NCI-H1105 treated with DMSO at 0.1 percent for 48 hours (cell line): Measurements from ENCODE around the gene ERICH6.

Experiments
- DNase-seq: peaks from one replicate; lab custom pipeline; 2025; lab: John Stamatoyannopoulos, UW

Gene ERICH6

DNA sequence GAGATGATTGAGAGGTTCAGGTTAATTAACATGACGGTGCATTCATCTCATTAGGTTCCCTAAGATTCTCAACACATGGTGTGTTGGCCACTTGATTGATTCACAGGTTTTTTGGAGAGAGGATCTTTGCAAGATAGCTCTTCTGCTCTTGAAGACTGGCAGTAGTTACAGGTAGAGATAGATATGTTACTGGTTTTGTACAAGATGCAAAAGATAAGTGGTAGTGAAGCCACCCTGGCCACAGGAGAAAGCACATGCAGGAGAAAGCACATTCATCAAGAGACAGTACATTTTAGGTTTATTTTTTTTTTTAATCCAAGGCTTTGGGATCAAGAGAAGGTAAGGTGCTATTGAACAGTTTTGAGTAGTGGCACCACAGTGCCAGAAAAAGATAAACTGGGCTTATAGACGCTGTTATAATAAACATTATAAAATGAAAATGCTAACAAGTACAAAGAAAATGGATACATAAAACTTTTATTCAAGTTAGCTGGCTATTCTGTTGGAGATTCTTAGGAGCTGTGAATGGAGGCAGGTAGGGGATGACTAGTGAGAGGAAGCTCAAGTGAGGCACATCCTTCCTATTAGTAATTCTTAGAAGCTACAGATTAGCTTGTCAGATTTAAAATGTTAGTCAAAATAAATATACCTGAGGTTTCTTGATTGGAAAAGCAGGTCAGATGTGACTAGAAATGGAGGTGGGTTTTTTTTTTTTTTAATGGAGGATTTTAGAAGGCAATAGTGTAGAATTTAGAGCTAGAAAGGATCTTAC lies 89.8 kb downstream of the ERICH6 start:
- DNase-seq = no peak

- DNase-seq = no peak
Observed at GRCh38 chr3:150613034-150613433, 90.7 kb downstream of the ERICH6 start.

DNA sequence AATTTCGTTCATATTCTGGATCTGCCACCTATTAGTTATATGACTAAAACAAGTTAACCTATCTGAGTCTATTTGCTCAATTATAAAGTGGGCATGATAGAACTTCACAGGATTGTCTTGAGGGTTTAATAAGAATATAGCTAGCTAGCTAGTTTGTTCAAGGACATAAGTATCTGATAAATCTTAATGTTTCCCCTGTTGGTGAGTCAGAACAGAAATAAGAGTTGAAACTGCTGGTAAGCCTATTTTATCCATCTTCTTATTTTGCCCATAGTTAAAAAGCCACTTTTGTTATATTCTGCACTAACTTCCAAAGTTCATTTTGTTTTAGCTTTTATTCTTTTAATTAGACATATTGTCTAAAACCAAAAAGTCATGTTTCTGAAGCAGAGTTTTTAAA lies 91.2 kb downstream of the ERICH6 start:
- DNase-seq = no peak

DNA sequence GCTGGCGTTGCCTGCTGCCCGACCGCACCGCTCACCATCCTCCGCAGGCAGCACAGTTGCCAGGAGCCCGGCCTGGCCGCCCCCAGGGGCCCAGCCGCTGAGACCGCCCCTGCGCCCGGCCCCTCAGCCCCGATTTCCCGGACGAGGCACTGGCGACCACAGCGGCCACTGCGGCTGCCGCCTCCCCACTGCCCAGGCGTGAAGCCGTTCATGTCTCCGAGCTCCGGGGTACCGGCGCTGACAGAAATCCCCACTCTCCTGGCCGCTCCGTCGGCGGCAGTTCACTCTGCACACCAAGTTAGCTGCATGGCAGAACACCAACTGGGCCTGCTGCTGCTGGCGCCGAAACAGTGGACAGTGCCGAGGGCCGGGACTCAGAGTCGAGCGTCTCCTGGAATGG lies 92.1 kb downstream of the ERICH6 start:
- no peak for DNase-seq

- no peak for DNase-seq
Observed at GRCh38 chr3:150610785-150611184, 92.9 kb downstream of the ERICH6 start.

DNA sequence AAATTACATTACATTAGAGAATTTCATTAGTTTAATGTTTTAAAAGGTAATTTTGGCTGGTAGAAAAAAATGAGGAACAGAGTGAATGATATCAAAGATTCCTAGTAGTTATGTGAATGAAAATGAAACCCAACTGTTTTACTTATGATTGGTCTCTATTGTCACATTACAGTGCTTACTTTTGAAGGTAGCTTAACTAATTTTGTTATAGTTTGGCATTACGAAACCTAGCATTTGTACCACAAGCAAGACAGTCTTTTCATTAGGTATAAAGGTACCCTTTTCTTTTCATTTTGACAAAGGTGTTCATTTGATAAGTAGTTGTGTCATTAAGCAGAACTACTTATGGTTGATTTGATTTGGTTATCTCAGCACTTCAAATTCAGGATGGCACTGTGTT lies 93.7 kb downstream of the ERICH6 start:
- no peak for DNase-seq
